Measurements from ENCODE around the gene KLHL41.

Gene KLHL41

DNA sequence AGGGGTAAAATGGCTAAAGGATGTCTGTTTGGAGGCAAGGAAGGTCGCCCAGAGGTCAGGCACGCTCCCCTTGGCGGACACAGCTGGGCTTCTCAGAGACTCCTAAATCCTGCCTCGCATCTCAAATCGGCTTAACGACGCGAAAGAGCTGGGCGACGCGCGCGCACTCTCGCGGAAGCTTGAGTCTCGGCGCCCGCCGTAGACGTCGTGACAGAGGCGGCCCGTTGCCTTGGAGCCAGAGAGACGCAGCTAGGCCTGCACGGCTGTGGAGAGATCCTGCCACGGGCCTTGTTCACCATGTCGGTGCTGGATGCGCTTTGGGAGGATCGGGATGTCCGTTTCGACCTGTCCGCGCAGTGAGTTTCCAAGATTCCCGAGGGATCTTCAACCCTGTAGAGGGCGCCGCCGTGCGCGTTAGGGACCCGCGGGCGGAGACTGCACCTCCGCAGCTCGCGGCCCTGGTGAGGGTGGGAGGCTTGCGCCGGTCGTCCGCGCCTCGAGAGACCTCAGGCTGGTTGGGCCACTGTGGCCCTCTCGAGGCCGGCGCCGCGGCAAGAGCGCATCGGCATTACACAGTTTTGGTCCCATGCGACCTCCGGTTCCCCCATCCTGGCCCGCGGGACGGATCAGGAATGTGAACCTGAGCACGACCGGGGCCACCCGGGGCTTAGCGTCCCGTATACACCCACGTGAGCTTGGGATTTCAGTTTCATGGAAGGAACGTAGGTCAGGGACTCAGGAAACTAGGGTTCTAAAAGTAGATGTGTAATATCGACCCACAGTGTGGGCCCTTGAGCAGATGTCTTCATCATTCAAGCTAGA is 30.0 kb upstream of the KLHL41 start, which contains the start of gene BBS5 (continued):
- TF ChIP-seq, protein P1, sequence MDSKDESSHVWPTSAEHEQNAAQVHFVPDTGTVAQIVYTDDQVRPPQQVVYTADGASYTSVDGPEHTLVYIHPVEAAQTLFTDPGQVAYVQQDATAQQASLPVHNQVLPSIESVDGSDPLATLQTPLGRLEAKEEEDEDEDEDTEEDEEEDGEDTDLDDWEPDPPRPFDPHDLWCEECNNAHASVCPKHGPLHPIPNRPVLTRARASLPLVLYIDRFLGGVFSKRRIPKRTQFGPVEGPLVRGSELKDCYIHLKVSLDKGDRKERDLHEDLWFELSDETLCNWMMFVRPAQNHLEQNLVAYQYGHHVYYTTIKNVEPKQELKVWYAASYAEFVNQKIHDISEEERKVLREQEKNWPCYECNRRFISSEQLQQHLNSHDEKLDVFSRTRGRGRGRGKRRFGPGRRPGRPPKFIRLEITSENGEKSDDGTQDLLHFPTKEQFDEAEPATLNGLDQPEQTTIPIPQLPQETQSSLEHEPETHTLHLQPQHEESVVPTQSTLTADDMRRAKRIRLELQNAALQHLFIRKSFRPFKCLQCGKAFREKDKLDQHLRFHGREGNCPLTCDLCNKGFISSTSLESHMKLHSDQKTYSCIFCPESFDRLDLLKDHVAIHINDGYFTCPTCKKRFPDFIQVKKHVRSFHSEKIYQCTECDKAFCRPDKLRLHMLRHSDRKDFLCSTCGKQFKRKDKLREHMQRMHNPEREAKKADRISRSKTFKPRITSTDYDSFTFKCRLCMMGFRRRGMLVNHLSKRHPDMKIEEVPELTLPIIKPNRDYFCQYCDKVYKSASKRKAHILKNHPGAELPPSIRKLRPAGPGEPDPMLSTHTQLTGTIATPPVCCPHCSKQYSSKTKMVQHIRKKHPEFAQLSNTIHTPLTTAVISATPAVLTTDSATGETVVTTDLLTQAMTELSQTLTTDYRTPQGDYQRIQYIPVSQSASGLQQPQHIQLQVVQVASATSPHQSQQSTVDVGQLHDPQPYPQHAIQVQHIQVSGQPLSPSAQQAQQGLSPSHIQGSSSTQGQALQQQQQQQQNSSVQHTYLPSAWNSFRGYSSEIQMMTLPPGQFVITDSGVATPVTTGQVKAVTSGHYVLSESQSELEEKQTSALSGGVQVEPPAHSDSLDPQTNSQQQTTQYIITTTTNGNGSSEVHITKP (tag by site-specific recombination; IDR thresholded peaks at IDR 0.05) = peak; percentile 15; the same call in 1 of the 2 replicates
- TF ChIP-seq SALL2 (tag by site-specific recombination; IDR thresholded peaks at IDR 0.05; ENCODE audit: borderline replicate concordance) (no peak), ZNF660 (tag by site-specific recombination; IDR thresholded peaks at IDR 0.05) (peak; percentile 85), ZNF2 (tag by site-specific recombination; IDR thresholded peaks at IDR 0.05) (peak; percentile 74), ZNF292 (tag by site-specific recombination; IDR thresholded peaks at IDR 0.05; ENCODE audit: borderline replicate concordance, low read depth) (no peak), ZNF175 (tag by site-specific recombination; IDR thresholded peaks at IDR 0.05) (no peak), ZNF664 (tag by site-specific recombination; IDR thresholded peaks at IDR 0.05) (no peak), ZEB2 (tag by site-specific recombination; IDR thresholded peaks at IDR 0.05) (peak; percentile 69), ZNF792 (tag by site-specific recombination; IDR thresholded peaks at IDR 0.05) (no peak), ZNF561 (tag by site-specific recombination; IDR thresholded peaks at IDR 0.05; ENCODE audit: borderline replicate concordance) (no peak; the same call in 1 of the 2 replicates), EGR2 (tag by site-specific recombination; IDR thresholded peaks at IDR 0.05; ENCODE audit: low read depth) (peak; percentile 70), SP3 (tag by site-specific recombination; IDR thresholded peaks at IDR 0.05) (no peak), ZNF132 (tag by site-specific recombination; IDR thresholded peaks at IDR 0.05; ENCODE audit: borderline replicate concordance) (no peak), ZNF555 (tag by site-specific recombination; conservative IDR thresholded peaks at IDR 0.05) (no peak), ZNF830 (tag by site-specific recombination; IDR thresholded peaks at IDR 0.05; ENCODE audit: low read depth) (no peak), ZNF391 (tag by site-specific recombination; IDR thresholded peaks at IDR 0.05; ENCODE audit: borderline replicate concordance, low read depth) (no peak), ZBTB20 (tag by site-specific recombination; IDR thresholded peaks at IDR 0.05) (peak; percentile 91), ZIC2 (tag by site-specific recombination; IDR thresholded peaks at IDR 0.05) (peak; percentile 6; the same call in 1 of the 2 replicates)
- TF ChIP-seq, protein P2, sequence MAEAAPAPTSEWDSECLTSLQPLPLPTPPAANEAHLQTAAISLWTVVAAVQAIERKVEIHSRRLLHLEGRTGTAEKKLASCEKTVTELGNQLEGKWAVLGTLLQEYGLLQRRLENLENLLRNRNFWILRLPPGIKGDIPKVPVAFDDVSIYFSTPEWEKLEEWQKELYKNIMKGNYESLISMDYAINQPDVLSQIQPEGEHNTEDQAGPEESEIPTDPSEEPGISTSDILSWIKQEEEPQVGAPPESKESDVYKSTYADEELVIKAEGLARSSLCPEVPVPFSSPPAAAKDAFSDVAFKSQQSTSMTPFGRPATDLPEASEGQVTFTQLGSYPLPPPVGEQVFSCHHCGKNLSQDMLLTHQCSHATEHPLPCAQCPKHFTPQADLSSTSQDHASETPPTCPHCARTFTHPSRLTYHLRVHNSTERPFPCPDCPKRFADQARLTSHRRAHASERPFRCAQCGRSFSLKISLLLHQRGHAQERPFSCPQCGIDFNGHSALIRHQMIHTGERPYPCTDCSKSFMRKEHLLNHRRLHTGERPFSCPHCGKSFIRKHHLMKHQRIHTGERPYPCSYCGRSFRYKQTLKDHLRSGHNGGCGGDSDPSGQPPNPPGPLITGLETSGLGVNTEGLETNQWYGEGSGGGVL (tag by site-specific recombination; IDR thresholded peaks at IDR 0.05) = no peak
- TF ChIP-seq, protein P3, sequence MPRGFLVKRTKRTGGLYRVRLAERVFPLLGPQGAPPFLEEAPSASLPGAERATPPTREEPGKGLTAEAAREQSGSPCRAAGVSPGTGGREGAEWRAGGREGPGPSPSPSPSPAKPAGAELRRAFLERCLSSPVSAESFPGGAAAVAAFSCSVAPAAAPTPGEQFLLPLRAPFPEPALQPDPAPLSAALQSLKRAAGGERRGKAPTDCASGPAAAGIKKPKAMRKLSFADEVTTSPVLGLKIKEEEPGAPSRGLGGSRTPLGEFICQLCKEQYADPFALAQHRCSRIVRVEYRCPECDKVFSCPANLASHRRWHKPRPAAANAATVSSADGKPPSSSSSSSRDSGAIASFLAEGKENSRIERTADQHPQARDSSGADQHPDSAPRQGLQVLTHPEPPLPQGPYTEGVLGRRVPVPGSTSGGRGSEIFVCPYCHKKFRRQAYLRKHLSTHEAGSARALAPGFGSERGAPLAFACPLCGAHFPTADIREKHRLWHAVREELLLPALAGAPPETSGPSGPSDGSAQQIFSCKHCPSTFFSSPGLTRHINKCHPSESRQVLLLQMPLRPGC (tag by site-specific recombination; IDR thresholded peaks at IDR 0.05) = no peak
- TF ChIP-seq, protein P4, sequence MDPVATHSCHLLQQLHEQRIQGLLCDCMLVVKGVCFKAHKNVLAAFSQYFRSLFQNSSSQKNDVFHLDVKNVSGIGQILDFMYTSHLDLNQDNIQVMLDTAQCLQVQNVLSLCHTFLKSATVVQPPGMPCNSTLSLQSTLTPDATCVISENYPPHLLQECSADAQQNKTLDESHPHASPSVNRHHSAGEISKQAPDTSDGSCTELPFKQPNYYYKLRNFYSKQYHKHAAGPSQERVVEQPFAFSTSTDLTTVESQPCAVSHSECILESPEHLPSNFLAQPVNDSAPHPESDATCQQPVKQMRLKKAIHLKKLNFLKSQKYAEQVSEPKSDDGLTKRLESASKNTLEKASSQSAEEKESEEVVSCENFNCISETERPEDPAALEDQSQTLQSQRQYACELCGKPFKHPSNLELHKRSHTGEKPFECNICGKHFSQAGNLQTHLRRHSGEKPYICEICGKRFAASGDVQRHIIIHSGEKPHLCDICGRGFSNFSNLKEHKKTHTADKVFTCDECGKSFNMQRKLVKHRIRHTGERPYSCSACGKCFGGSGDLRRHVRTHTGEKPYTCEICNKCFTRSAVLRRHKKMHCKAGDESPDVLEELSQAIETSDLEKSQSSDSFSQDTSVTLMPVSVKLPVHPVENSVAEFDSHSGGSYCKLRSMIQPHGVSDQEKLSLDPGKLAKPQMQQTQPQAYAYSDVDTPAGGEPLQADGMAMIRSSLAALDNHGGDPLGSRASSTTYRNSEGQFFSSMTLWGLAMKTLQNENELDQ (tag by site-specific recombination; IDR thresholded peaks at IDR 0.05; ENCODE audit: low read depth) = no peak
- TF ChIP-seq, protein P5, sequence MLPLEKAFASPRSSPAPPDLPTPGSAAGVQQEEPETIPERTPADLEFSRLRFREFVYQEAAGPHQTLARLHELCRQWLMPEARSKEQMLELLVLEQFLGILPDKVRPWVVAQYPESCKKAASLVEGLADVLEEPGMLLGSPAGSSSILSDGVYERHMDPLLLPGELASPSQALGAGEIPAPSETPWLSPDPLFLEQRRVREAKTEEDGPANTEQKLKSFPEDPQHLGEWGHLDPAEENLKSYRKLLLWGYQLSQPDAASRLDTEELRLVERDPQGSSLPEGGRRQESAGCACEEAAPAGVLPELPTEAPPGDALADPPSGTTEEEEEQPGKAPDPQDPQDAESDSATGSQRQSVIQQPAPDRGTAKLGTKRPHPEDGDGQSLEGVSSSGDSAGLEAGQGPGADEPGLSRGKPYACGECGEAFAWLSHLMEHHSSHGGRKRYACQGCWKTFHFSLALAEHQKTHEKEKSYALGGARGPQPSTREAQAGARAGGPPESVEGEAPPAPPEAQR (tag by site-specific recombination; IDR thresholded peaks at IDR 0.05) = no peak
- TF ChIP-seq, protein P6, sequence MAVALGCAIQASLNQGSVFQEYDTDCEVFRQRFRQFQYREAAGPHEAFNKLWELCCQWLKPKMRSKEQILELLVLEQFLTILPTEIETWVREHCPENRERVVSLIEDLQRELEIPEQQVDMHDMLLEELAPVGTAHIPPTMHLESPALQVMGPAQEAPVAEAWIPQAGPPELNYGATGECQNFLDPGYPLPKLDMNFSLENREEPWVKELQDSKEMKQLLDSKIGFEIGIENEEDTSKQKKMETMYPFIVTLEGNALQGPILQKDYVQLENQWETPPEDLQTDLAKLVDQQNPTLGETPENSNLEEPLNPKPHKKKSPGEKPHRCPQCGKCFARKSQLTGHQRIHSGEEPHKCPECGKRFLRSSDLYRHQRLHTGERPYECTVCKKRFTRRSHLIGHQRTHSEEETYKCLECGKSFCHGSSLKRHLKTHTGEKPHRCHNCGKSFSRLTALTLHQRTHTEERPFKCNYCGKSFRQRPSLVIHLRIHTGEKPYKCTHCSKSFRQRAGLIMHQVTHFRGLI (tag by site-specific recombination; IDR thresholded peaks at IDR 0.05) = 0 out of 2 replicates have a peak, but pooled peaks have one; percentile 48
- TF ChIP-seq, protein P7, sequence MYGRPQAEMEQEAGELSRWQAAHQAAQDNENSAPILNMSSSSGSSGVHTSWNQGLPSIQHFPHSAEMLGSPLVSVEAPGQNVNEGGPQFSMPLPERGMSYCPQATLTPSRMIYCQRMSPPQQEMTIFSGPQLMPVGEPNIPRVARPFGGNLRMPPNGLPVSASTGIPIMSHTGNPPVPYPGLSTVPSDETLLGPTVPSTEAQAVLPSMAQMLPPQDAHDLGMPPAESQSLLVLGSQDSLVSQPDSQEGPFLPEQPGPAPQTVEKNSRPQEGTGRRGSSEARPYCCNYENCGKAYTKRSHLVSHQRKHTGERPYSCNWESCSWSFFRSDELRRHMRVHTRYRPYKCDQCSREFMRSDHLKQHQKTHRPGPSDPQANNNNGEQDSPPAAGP (tag by site-specific recombination; IDR thresholded peaks at IDR 0.05) = peak; percentile 43; the same call in 1 of the 2 replicates
